ENCODE measurements around the gene EP400. TPM values are rescaled to one million over a fixed set of nuclear protein-coding genes. Genes with fewer than 3 reads are reported as not detected.

EP400 gene
- total RNA-seq, 1 experiment from 2014 or later, result 61.7 TPM

DNA sequence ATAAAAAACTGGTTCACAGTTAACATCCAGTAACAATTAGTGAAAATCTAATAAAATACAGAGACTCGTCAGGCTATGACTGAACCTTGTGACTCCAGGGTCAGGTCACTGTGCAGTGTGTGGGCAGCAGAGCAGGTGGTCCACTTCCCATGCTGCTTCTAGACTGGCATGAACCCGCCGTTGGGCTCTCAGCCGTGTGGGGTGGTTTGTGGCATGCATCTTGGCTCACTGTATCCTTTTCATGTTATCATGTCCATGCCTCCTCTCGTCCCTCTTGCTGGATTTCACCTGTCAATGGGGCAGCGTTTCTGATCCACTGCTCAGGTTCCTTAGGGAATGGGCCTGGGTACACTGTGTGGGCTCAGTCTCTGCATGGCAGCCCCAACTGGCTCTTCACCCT, 57.3 kb downstream of the EP400 start:
- Histone ChIP-seq H3K18ac (ENCODE audit: insufficient read length, low read depth, low read length) (no peak overlapping the region), H3K56ac (ENCODE audit: insufficient read length, low read depth, low read length) (no peak overlapping the region), H2BK5ac (ENCODE audit: insufficient read length, low read length) (no peak overlapping the region), H3K14ac (ENCODE audit: insufficient read depth, low read length) (no peak overlapping the region), H4K8ac (replicated peaks; ENCODE audit: insufficient read length, low read depth, low read length) (no peak overlapping the region), H3K4me2 (ENCODE audit: insufficient read depth, insufficient read length, low read length) (no peak overlapping the region), H4K5ac (ENCODE audit: insufficient read length, low read depth, low read length) (no peak overlapping the region), H3K4ac (ENCODE audit: low read depth, low read length) (no peak overlapping the region), H4K20me1 (ENCODE audit: control insufficient read depth, insufficient read depth, insufficient read length) (no peaks in the 10 kb centered on the region), H2AK5ac (ENCODE audit: insufficient read length, low read length) (no peak overlapping the region), H3K27me3 (ENCODE audit: insufficient read depth, low read length) (no peaks in the 10 kb centered on the region), H3K9me3 (ENCODE audit: control insufficient read depth, low read depth, low read length) (no peaks in the 10 kb centered on the region), H3K23me2 (ENCODE audit: insufficient read length, low read depth, low read length, poor library complexity, severe bottlenecking) (no peaks in the 10 kb centered on the region), H3T11ph (ENCODE audit: low read length) (no peak overlapping the region), H3K23ac (ENCODE audit: insufficient read length, low read depth, low read length) (no peak overlapping the region), H4K91ac (ENCODE audit: insufficient read length, low read depth, low read length) (no peak overlapping the region), H3K79me2 (ENCODE audit: insufficient read depth, low read length) (no peaks in the 10 kb centered on the region), H3K79me1 (ENCODE audit: insufficient read depth, low read depth, low read length, poor library complexity, severe bottlenecking) (no peaks in the 10 kb centered on the region), H3K4me1 (ENCODE audit: insufficient read depth, low read length) (no peaks in the 10 kb centered on the region), H2AFZ (ENCODE audit: low read length) (no peak overlapping the region), H2BK120ac (ENCODE audit: low read depth, low read length, poor library complexity, severe bottlenecking) (no peak overlapping the region), H3K27ac (ENCODE audit: insufficient read length, low read depth, low read length) (no peak overlapping the region), H2BK20ac (ENCODE audit: low read depth, low read length, poor library complexity, severe bottlenecking) (no peak overlapping the region), H2BK12ac (ENCODE audit: insufficient read length, low read depth, low read length) (no peak overlapping the region), H2BK15ac (ENCODE audit: low read depth, low read length) (no peak overlapping the region), H3K9ac (ENCODE audit: extremely low read depth, insufficient read length, low read length) (no peak overlapping the region)
- Mint-ChIP-seq H3K27me3 (ENCODE audit: low read depth) (no peaks in the 10 kb centered on the region), H3K9me3 (no peaks in the 10 kb centered on the region), H3K4me1 (no peaks in the 10 kb centered on the region), H3K36me3 (ENCODE audit: insufficient read depth in 1 of 3, low read depth in 3 of 3) (peaks cover 28 to 74% (median 46%) of the 10 kb centered on the region in 3 experiments; a peak in 6 of 7 replicates), H3K4me3 (no peak overlapping the region), H3K27ac (no peak overlapping the region; a peak in 1 of 7 replicates)
- no CpG with 5 or more reads among the region's 6 CpGs for WGBS (ENCODE audit: extremely low coverage, insufficient read length, low lambda C conversion rate)
- DNase-seq, result no peak
- TF ChIP-seq, protein P1, sequence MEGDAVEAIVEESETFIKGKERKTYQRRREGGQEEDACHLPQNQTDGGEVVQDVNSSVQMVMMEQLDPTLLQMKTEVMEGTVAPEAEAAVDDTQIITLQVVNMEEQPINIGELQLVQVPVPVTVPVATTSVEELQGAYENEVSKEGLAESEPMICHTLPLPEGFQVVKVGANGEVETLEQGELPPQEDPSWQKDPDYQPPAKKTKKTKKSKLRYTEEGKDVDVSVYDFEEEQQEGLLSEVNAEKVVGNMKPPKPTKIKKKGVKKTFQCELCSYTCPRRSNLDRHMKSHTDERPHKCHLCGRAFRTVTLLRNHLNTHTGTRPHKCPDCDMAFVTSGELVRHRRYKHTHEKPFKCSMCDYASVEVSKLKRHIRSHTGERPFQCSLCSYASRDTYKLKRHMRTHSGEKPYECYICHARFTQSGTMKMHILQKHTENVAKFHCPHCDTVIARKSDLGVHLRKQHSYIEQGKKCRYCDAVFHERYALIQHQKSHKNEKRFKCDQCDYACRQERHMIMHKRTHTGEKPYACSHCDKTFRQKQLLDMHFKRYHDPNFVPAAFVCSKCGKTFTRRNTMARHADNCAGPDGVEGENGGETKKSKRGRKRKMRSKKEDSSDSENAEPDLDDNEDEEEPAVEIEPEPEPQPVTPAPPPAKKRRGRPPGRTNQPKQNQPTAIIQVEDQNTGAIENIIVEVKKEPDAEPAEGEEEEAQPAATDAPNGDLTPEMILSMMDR (conservative IDR thresholded peaks at IDR 0.05), result no peak
